ENCODE results near the gene FBXL7.

- TF ChIP-seq CTCF (conservative IDR thresholded peaks at IDR 0.05) (no peak), ZFX (IDR thresholded peaks at IDR 0.05) (no peak)
These were observed 165.0 kb downstream of the FBXL7 start for GRCh38 chr5:15664961-15665360.

Data from C4-2B (cell line).